ENCODE results near the gene IFNL1.

DNA sequence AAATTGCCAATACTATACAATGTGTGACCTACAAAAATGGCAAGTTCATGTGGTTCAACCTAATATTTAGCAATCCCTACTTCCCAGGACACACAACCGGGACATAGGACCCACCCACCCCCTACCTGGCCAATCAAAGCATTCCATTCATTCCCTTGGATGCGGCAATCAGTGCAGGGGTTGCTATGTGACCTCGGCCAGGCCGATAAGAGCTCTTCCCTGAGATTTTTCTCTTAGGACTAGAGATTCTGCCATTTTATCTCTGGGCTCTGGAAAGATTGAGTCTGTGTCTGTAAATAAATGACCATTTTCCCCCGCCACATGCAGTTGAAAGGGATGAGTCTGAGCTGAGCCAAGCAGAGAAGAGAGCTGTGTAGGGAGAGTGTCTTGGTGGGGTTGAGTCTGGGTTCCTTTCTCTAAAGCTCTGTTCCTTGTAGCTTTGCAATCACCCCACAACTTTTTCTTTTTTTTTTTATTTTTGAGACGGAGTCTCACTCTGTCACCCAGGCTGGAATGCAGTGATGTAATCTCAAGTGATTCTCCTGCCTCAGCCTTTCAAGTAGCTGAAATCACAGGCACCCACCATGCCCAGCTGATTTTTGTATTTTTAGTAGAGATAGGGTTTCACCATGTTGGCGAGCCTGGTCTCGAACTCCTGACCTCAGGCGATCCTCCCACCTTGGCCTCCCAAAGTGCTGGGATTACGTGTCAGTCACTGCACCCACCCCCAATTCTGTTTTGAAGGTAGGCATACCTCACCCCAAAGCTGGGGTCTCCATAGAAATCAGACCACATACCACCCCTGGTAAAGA is 7.4 kb downstream of the IFNL1 start:
- TF ChIP-seq, protein P1, sequence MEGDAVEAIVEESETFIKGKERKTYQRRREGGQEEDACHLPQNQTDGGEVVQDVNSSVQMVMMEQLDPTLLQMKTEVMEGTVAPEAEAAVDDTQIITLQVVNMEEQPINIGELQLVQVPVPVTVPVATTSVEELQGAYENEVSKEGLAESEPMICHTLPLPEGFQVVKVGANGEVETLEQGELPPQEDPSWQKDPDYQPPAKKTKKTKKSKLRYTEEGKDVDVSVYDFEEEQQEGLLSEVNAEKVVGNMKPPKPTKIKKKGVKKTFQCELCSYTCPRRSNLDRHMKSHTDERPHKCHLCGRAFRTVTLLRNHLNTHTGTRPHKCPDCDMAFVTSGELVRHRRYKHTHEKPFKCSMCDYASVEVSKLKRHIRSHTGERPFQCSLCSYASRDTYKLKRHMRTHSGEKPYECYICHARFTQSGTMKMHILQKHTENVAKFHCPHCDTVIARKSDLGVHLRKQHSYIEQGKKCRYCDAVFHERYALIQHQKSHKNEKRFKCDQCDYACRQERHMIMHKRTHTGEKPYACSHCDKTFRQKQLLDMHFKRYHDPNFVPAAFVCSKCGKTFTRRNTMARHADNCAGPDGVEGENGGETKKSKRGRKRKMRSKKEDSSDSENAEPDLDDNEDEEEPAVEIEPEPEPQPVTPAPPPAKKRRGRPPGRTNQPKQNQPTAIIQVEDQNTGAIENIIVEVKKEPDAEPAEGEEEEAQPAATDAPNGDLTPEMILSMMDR (conservative IDR thresholded peaks at IDR 0.05; ENCODE audit: low read length) = no peak
- no peak for TF ChIP-seq EZH2phosphoT487 (IDR thresholded peaks at IDR 0.05; ENCODE audit: borderline replicate concordance, low read depth, low read length)
